HG03354 (cell line): ENCODE measurements around the gene MFAP5.

Experiments
- ATAC-seq: cut with Tn5 transposase; IDR thresholded peaks from one replicate; pipeline ENCODE4 v1.9.1; 2021; ENCODE audit warnings: mild to moderate bottlenecking; ENCODE audit not compliant: unreplicated experiment, poor library complexity, severe bottlenecking

Gene MFAP5

GRCh38 chr12:8662593-8662992, at the start of gene MFAP5:
TSS of gene MFAP5 (minus strand) at chr12:8662826. CDS start at chr12:8662104, 722 bp downstream.
- ATAC-seq = no peak

- ATAC-seq = no peak
Observed at GRCh38 chr12:8709124-8709830, 46.7 kb upstream of the MFAP5 start.

- no peak for ATAC-seq
Observed at GRCh38 chr12:8702159-8702558, 39.5 kb upstream of the MFAP5 start.

GRCh38 chr12:8701046-8701660, 38.5 kb upstream of the MFAP5 start:
- no peak for ATAC-seq

GRCh38 chr12:8699714-8700113, 37.1 kb upstream of the MFAP5 start:
- no peak for ATAC-seq

- no peak for ATAC-seq
Observed at GRCh38 chr12:8698879-8699278, 36.3 kb upstream of the MFAP5 start.

- peak; percentile 36 for ATAC-seq
Observed at GRCh38 chr12:8698132-8698851, 35.7 kb upstream of the MFAP5 start.

GRCh38 chr12:8697476-8698131, 35.0 kb upstream of the MFAP5 start, which contains the start of gene RIMKLB:
TSS of gene RIMKLB (plus strand) at chr12:8697991. CDS start at chr12:8713867, 15,876 bp downstream.
- ATAC-seq = peak; percentile 79

GRCh38 chr12:8697120-8697475, 34.5 kb upstream of the MFAP5 start:
- peak; percentile 29 for ATAC-seq

GRCh38 chr12:8696442-8697090, 33.9 kb upstream of the MFAP5 start:
- ATAC-seq = no peak

GRCh38 chr12:8695116-8695515, 32.5 kb upstream of the MFAP5 start:
- no peak for ATAC-seq

GRCh38 chr12:8692573-8692972, 29.9 kb upstream of the MFAP5 start:
- ATAC-seq = no peak

GRCh38 chr12:8689681-8690080, 27.1 kb upstream of the MFAP5 start:
- no peak for ATAC-seq

- ATAC-seq = no peak
Observed at GRCh38 chr12:8687846-8688601, 25.4 kb upstream of the MFAP5 start.

- no peak for ATAC-seq
Observed at GRCh38 chr12:8685051-8685450, 22.4 kb upstream of the MFAP5 start.

- no peak for ATAC-seq
Observed at GRCh38 chr12:8681129-8681884, 18.7 kb upstream of the MFAP5 start.

GRCh38 chr12:8680533-8680932, 17.9 kb upstream of the MFAP5 start:
- ATAC-seq = no peak

GRCh38 chr12:8678661-8679111, 16.1 kb upstream of the MFAP5 start:
- ATAC-seq = no peak
